IPS-20b (cell line): ENCODE data around the gene RYR3.

Source experiments
- H3K27ac ChIP-seq: one replicate; pipeline ENCODE4 v1.5.1; 2013; ENCODE audit warnings: low read length
- H3K27me3 ChIP-seq: 2 replicates; pipeline ENCODE4 v1.6.1; 2013; ENCODE audit warnings: mild to moderate bottlenecking, low read length, inconsistent platforms; ENCODE audit not compliant: insufficient read depth
- H3K36me3 ChIP-seq: 2 replicates; pipeline ENCODE4 v1.6.1; 2013; ENCODE audit warnings: low read depth, mild to moderate bottlenecking, inconsistent platforms, low read length, moderate library complexity; ENCODE audit not compliant: insufficient read depth
- H3K4me1 ChIP-seq: 2 replicates; pipeline ENCODE4 v1.6.1; 2013; ENCODE audit warnings: mild to moderate bottlenecking, control low read depth, inconsistent platforms, low read length, moderate library complexity; ENCODE audit not compliant: insufficient read depth
- H3K4me3 ChIP-seq: 2 replicates; pipeline ENCODE4 v1.5.1; 2013; ENCODE audit warnings: mild to moderate bottlenecking, low read length, inconsistent platforms
- H3K9ac ChIP-seq: 2 replicates; pipeline ENCODE4 v1.6.1; 2013; ENCODE audit warnings: low read depth, mild to moderate bottlenecking, inconsistent platforms, low read length, moderate library complexity
- H3K9me3 ChIP-seq: 2 replicates; pipeline ENCODE4 v1.6.1; 2013; ENCODE audit warnings: mild to moderate bottlenecking, low read depth, low read length, inconsistent platforms; ENCODE audit not compliant: insufficient read depth

RYR3 gene

GRCh38 chr15:33490703-33491102, 179.9 kb downstream of the RYR3 start:
- H3K27ac ChIP-seq: no peak overlapping the region
- H3K4me1 ChIP-seq: peaks cover 5% of the 10 kb centered on the region; the same call in 1 of the 2 replicates
- no peak overlapping the region for H3K9ac ChIP-seq
- no peaks in the 10 kb centered on the region for H3K27me3 ChIP-seq
- H3K36me3 ChIP-seq: no peaks in the 10 kb centered on the region
- H3K9me3 ChIP-seq: no peaks in the 10 kb centered on the region
- no peak overlapping the region for H3K4me3 ChIP-seq

- H3K9me3 ChIP-seq: no peaks in the 10 kb centered on the region
- no peak overlapping the region for H3K4me3 ChIP-seq
- H3K9ac ChIP-seq: no peak overlapping the region
- no peaks in the 10 kb centered on the region for H3K36me3 ChIP-seq
- no peak overlapping the region for H3K27ac ChIP-seq
- peaks cover 5% of the 10 kb centered on the region; the same call in 1 of the 2 replicates for H3K4me1 ChIP-seq
- no peaks in the 10 kb centered on the region for H3K27me3 ChIP-seq
Measured at GRCh38 chr15:33492434-33493052, 181.8 kb downstream of the RYR3 start.

- Histone ChIP-seq H3K27me3 (no peaks in the 10 kb centered on the region), H3K9ac (no peak overlapping the region), H3K27ac (no peak overlapping the region), H3K4me1 (peaks cover 5% of the 10 kb centered on the region; the same call in 1 of the 2 replicates), H3K9me3 (no peaks in the 10 kb centered on the region), H3K36me3 (no peaks in the 10 kb centered on the region), H3K4me3 (no peak overlapping the region)
Measured at GRCh38 chr15:33494306-33494705, 183.5 kb downstream of the RYR3 start.

DNA sequence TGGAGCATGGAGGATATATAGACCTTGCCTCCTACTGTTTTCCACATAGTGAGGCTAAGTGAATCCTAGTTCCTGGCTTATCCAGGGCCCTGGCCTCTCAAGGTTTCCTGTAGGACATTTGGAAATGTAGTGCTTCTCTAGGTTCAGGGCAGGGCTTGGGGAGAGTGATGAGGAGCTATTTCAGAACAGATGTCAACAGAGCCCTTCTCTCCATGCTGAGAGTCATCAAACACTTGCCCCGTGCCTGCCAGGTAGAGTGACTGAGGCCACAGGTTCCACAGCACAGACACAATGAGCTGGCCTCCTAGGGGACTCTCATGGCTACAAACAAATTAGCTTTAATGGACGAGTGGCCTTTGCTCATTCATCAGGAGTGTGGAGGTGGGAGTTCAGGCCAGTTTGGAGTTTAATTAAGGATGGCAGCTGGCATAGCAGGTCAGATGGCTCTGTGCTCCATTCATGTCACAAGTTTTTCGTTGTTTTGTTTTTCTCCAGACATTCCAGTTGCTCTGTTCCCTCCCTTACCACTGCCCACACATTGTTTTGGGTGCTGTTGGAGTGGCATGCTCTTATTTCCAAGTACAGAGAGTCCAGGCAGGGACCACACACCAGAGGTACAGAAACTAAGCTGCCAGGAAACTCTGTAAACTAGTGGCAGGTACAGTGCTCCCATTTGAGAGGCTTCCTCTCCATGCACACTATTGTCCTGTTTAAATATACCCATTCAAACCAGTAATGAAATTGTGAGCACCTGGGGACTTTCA, 189.8 kb downstream of the RYR3 start:
- no peak overlapping the region for H3K27ac ChIP-seq
- no peak overlapping the region for H3K4me3 ChIP-seq
- H3K36me3 ChIP-seq: no peaks in the 10 kb centered on the region
- H3K9ac ChIP-seq: no peak overlapping the region
- no peaks in the 10 kb centered on the region for H3K9me3 ChIP-seq
- no peaks in the 10 kb centered on the region for H3K4me1 ChIP-seq
- H3K27me3 ChIP-seq: no peaks in the 10 kb centered on the region

DNA sequence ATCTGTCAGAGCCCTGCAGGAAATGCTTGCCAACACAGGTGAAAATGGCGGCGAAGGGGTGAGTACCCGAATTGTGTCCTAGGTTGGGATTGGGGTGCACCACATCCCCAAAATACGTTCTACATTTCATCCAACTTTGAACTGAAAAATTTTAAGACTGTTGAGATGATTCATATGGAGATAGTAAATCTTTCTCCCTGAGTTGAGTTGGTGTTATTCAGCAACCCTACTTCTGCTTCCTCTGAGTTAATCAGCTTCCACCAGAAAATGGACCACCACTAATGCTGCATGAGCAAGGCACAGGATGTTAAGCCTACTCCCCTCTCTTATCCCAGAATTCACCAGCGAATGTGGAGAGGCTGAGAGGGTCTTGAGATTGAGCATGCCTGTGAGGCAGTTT, 192.9 kb downstream of the RYR3 start:
- H3K27ac ChIP-seq: no peak overlapping the region
- H3K36me3 ChIP-seq: no peaks in the 10 kb centered on the region
- no peaks in the 10 kb centered on the region for H3K27me3 ChIP-seq
- no peak overlapping the region for H3K4me3 ChIP-seq
- no peak overlapping the region for H3K9ac ChIP-seq
- H3K4me1 ChIP-seq: peaks cover 15% of the 10 kb centered on the region
- H3K9me3 ChIP-seq: no peaks in the 10 kb centered on the region

GRCh38 chr15:33506781-33507296, 196.1 kb downstream of the RYR3 start:
- Histone ChIP-seq H3K27ac (no peak overlapping the region), H3K27me3 (no peaks in the 10 kb centered on the region), H3K36me3 (no peaks in the 10 kb centered on the region), H3K9me3 (no peaks in the 10 kb centered on the region), H3K4me3 (no peak overlapping the region), H3K4me1 (peaks cover 15% of the 10 kb centered on the region), H3K9ac (no peak overlapping the region)

DNA sequence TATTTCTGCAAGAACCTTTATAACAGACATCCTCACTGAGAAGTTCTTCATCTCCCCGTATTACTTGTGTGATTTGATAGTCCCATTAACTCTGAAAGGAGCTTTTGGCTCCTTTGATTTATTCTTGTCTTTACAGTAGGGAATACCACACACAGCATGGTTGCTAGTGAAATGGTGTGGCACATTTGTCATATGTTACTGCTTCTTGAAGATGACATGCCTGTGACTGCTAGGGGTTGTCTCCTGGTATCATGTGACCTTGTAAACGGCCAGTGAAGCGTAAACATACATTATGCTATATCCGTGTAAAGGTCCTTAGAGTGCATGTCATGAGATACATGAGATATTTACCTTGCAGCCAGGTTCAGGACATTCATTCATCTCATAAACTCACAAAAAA, 197.9 kb downstream of the RYR3 start:
- H3K9me3 ChIP-seq: no peaks in the 10 kb centered on the region
- no peaks in the 10 kb centered on the region for H3K27me3 ChIP-seq
- H3K27ac ChIP-seq: no peak overlapping the region
- no peaks in the 10 kb centered on the region for H3K36me3 ChIP-seq
- no peak overlapping the region for H3K9ac ChIP-seq
- peaks cover 15% of the 10 kb centered on the region for H3K4me1 ChIP-seq
- H3K4me3 ChIP-seq: no peak overlapping the region

DNA sequence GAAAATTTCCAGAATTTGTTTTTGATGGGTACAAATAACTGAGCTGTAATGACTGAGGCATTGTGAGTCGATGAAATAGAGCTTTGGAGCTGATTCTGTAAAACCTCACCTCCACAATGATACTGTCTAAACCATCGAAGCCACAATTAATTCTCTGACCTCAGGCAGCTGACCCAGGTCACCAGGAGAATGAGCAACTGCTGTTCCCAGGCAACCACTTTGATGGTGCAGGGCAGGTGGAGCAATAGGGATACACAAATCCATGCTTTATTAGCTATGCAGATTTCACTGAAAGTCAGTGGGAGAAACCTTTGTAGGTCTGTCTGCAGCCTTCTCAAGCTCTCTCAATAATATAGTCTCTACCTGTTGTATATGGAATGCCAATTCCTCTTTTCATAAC, 204.4 kb downstream of the RYR3 start:
- Histone ChIP-seq H3K4me3 (no peak overlapping the region), H3K4me1 (no peaks in the 10 kb centered on the region), H3K27ac (no peak overlapping the region), H3K36me3 (no peaks in the 10 kb centered on the region), H3K27me3 (no peaks in the 10 kb centered on the region), H3K9me3 (no peaks in the 10 kb centered on the region), H3K9ac (no peak overlapping the region)

DNA sequence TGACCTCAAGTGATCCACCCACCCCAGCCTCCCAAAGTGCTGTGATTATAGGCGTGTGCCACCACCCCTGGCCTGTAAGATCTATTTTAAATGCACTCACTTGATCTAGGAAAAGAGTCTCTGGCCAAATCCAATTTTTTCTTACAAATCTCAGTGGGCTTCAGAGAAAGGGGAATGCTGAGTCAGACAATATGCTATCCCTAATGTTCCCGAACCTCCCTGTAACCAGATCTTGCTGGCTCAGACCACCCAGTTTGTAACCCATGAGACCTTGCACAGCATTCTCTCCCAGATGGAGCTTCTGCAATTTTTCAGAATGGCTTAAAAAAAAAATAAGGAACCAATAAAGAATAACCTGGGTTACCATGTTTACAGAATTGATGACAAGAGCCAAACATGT, 205.8 kb downstream of the RYR3 start:
- no peaks in the 10 kb centered on the region for H3K9me3 ChIP-seq
- no peaks in the 10 kb centered on the region for H3K36me3 ChIP-seq
- no peaks in the 10 kb centered on the region for H3K27me3 ChIP-seq
- H3K4me3 ChIP-seq: no peak overlapping the region
- H3K9ac ChIP-seq: no peak overlapping the region
- H3K27ac ChIP-seq: no peak overlapping the region
- H3K4me1 ChIP-seq: no peaks in the 10 kb centered on the region

DNA sequence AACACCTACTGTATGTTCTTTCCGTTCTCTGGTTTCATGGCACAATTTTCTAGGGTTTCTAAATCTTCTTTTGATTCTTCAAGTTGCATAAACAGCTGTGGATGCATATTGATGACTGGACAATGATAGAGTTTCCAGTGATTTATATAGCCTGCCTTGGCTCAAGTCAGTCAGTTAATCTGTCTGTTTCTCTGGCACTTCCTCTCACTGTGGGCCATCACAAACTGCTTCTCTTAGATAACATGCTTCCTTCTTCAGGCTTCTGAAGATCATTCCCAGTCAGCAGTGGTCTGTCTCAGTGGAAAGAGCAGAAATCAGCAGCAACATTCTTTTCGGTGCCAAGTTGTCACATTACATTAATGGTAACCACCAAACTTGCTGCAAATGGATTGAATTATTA, 207.2 kb downstream of the RYR3 start:
- H3K9ac ChIP-seq: no peak overlapping the region
- no peak overlapping the region for H3K4me3 ChIP-seq
- H3K27me3 ChIP-seq: no peaks in the 10 kb centered on the region
- H3K27ac ChIP-seq: no peak overlapping the region
- no peaks in the 10 kb centered on the region for H3K9me3 ChIP-seq
- no peaks in the 10 kb centered on the region for H3K4me1 ChIP-seq
- no peaks in the 10 kb centered on the region for H3K36me3 ChIP-seq

GRCh38 chr15:33518421-33518820, 207.7 kb downstream of the RYR3 start:
- H3K9ac ChIP-seq: no peak overlapping the region
- no peaks in the 10 kb centered on the region for H3K4me1 ChIP-seq
- no peak overlapping the region for H3K4me3 ChIP-seq
- no peaks in the 10 kb centered on the region for H3K9me3 ChIP-seq
- no peaks in the 10 kb centered on the region for H3K36me3 ChIP-seq
- no peaks in the 10 kb centered on the region for H3K27me3 ChIP-seq
- H3K27ac ChIP-seq: no peak overlapping the region

DNA sequence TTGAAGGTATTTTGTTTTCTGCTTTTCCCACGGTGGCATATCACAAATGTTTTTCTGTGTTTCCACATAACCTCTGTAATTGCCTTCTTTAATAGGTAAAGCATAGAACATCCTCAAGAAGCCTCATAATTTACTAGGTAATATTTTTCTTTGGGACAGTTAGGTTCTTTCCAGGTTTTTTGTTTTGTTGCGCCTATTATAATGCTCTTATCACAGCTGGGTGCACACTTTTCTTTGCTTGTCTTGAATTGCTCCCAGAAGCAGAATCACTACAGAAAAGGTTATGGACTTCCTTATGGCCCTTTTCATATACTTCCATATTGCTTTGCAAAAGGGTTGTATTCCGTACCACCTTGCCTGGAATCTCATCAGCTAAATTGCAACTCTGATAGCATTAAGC, 213.5 kb downstream of the RYR3 start:
- Histone ChIP-seq H3K4me3 (no peak overlapping the region), H3K9me3 (no peaks in the 10 kb centered on the region), H3K4me1 (no peaks in the 10 kb centered on the region; the same call in 1 of the 2 replicates), H3K36me3 (no peaks in the 10 kb centered on the region), H3K27ac (no peak overlapping the region), H3K9ac (no peak overlapping the region), H3K27me3 (no peaks in the 10 kb centered on the region)
